OCI-LY3 (cell line): ENCODE data around the gene DARS2.
A peak's percentile ranks its signal among the peaks of the same experiment; 100 is the strongest.

Experiments
- H2AFZ ChIP-seq: fragments of 200-600, 300-600 bp; shearing (Covaris generic); 2 replicates; pipeline ENCODE4 v1.6.0; 2014; ENCODE audit warnings: antibody characterized with exemption, low read depth, low read length
- H3K27ac ChIP-seq: fragments of 200-600, 300-600 bp; sonication (generic); 2 replicates; pipeline ENCODE4 v1.5.1; 2014; ENCODE audit warnings: mild to moderate bottlenecking, low read length, moderate library complexity, mixed read lengths
- H3K27me3 ChIP-seq: fragments of 200-600, 300-600 bp; sonication (generic); 2 replicates; pipeline ENCODE4 v1.6.1; 2014; ENCODE audit warnings: low read depth, low read length, mixed read lengths
- H3K36me3 ChIP-seq: fragments of 200-600, 300-600 bp; sonication (generic); replicated peaks from 2 replicates; pipeline ENCODE3; 2014; ENCODE audit warnings: low read depth, low read length, mixed read lengths
- H3K4me1 ChIP-seq: fragments of 300-600, 200-600 bp; sonication (generic); 2 replicates; pipeline ENCODE4 v1.6.1; 2014; ENCODE audit warnings: low read length, mixed read lengths
- H3K4me2 ChIP-seq: fragments of 200-600, 300-600 bp; sonication (generic); 2 replicates; pipeline ENCODE4 v1.6.1; 2014; ENCODE audit warnings: low read length, mixed read lengths
- H3K4me3 ChIP-seq: fragments of 300-600, 200-600 bp; sonication (generic); 2 replicates; pipeline ENCODE4 v1.5.1; 2014; ENCODE audit warnings: antibody characterized with exemption, mild to moderate bottlenecking, low read length, moderate library complexity
- H3K79me2 ChIP-seq: fragments of 300-600, 200-600 bp; shearing (Covaris generic); 2 replicates; pipeline ENCODE4 v1.6.1; 2014; ENCODE audit warnings: mild to moderate bottlenecking, low read length, mixed read lengths
- H3K9ac ChIP-seq: fragments of 300-600, 200-600 bp; shearing (Covaris generic); 2 replicates; pipeline ENCODE4 v1.6.0; 2014; ENCODE audit warnings: mild to moderate bottlenecking, low read length, moderate library complexity
- H3K9me3 ChIP-seq: fragments of 200-600, 300-600 bp; shearing (Covaris generic); 2 replicates; pipeline ENCODE4 v1.6.1; 2014; ENCODE audit warnings: low read length, mixed read lengths; ENCODE audit not compliant: insufficient read depth
- H4K20me1 ChIP-seq: fragments of 200-600, 300-600 bp; sonication (generic); 2 replicates; pipeline ENCODE4 v1.6.1; 2016; ENCODE audit warnings: low read length, mixed read lengths; ENCODE audit not compliant: insufficient read depth
- EZH2phosphoT487 ChIP-seq: fragments of 200-600 bp; shearing (Covaris generic); IDR thresholded peaks from 2 replicates; pipeline ENCODE4 v1.6.1; 2018; ENCODE audit warnings: antibody characterized with exemption, mixed run types, low read depth
- TF ChIP-seq, protein P1 (sequence below): fragments of 200-600, 300-600 bp; sonication (generic); IDR thresholded peaks from 2 replicates; pipeline ENCODE4 v1.5.1; 2014; ENCODE audit warnings: antibody characterized with exemption, low read length, low read depth

The DARS2 gene, protein sequence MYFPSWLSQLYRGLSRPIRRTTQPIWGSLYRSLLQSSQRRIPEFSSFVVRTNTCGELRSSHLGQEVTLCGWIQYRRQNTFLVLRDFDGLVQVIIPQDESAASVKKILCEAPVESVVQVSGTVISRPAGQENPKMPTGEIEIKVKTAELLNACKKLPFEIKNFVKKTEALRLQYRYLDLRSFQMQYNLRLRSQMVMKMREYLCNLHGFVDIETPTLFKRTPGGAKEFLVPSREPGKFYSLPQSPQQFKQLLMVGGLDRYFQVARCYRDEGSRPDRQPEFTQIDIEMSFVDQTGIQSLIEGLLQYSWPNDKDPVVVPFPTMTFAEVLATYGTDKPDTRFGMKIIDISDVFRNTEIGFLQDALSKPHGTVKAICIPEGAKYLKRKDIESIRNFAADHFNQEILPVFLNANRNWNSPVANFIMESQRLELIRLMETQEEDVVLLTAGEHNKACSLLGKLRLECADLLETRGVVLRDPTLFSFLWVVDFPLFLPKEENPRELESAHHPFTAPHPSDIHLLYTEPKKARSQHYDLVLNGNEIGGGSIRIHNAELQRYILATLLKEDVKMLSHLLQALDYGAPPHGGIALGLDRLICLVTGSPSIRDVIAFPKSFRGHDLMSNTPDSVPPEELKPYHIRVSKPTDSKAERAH

DNA sequence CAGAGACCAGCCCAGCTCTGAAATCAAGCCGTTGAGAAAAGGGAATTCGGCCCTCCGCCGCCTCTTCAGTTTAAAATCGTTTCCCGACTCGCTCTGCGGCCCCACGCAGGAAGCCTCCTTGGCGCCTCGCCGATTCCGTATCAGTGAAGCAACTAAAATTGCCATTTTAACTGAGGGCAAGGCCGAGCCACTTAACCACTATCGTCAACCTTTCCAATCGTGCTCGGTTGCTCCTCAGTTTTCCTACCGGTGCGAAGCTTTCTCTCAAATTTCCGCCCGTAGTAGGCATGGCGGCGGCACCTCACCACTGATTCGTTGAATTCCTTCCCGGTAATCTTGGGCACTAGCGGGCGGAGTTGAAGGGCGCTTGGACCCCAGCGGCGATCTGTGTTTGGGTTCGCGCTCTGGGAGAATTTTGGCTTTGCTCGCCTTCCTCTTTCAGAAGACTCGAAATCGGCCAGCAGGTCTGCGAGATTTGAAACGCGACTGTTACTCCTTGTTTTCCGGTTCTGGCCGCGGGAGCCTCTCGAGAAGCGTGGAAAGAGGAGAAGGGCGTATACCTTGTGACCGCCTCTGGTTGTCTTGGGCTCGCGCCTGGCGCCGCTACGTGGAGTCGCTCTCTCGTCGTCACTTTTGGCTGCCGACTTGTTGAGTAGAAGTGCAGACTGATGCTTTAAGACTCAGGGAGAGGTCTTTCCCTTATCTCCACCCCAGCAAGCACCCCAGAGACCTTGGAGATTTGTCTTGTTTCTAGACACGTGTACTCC is at the start of gene DARS2, which contains the start of gene CENPL:
DARS2 (plus strand) TSS at position 359 of the 767 bp plus-strand sequence. CDS start 557 bp downstream, outside the sequence.
CENPL (minus strand) TSS at position 569 of the 767 bp plus-strand sequence. CDS start 13,584 bp downstream, outside the sequence.
- Histone ChIP-seq H3K9me3 (no peaks in the 10 kb centered on the region), H3K4me2 (peak within 1 kb of the TSS; percentile 94), H3K79me2 (peaks cover 64% of the 10 kb centered on the region), H3K4me3 (peak within 1 kb of the TSS; percentile 91), H3K27ac (peak within 1 kb of the TSS; percentile 83), H3K27me3 (no peaks in the 10 kb centered on the region), H4K20me1 (no peaks in the 10 kb centered on the region; the same call in 1 of the 2 replicates), H3K9ac (peak within 1 kb of the TSS; percentile 91), H3K36me3 (peaks cover 13% of the 10 kb centered on the region), H3K4me1 (peaks cover 29% of the 10 kb centered on the region), H2AFZ (peak within 1 kb of the TSS; percentile 87)
- TF ChIP-seq, protein P1, sequence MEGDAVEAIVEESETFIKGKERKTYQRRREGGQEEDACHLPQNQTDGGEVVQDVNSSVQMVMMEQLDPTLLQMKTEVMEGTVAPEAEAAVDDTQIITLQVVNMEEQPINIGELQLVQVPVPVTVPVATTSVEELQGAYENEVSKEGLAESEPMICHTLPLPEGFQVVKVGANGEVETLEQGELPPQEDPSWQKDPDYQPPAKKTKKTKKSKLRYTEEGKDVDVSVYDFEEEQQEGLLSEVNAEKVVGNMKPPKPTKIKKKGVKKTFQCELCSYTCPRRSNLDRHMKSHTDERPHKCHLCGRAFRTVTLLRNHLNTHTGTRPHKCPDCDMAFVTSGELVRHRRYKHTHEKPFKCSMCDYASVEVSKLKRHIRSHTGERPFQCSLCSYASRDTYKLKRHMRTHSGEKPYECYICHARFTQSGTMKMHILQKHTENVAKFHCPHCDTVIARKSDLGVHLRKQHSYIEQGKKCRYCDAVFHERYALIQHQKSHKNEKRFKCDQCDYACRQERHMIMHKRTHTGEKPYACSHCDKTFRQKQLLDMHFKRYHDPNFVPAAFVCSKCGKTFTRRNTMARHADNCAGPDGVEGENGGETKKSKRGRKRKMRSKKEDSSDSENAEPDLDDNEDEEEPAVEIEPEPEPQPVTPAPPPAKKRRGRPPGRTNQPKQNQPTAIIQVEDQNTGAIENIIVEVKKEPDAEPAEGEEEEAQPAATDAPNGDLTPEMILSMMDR = no peak
- no peak for TF ChIP-seq EZH2phosphoT487

DNA sequence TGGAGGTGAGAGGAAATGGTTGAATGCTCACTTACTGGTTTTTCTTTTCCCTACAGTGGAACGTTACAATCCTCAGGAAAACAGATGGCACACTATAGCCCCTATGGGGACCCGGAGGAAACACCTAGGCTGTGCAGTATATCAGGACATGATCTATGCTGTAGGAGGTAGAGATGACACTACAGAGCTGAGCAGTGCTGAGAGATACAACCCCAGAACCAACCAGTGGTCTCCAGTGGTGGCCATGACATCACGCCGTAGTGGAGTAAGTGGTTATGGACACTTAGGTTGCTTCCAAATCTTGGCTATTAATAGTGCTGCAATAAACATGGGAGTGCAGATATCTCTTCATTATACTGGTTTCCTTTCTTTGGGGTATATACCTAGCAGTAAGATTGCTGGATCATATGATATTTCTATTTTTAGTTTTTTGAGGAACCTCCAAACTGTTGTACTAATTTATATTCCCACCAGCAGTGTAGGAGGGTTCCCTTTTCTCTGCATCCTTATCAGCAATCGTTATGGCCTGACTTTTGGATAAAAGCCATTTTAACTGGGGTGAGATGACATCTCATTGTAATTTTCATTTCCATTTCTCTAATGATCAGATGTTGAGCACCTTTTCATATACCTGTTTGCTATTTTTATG is 48.8 kb upstream of the DARS2 start:
- Histone ChIP-seq H3K4me1 (peaks cover 6% of the 10 kb centered on the region; the same call in 1 of the 2 replicates), H3K9me3 (no peaks in the 10 kb centered on the region), H3K4me2 (no peak overlapping the region), H4K20me1 (no peaks in the 10 kb centered on the region), H3K27me3 (no peaks in the 10 kb centered on the region), H3K4me3 (no peak overlapping the region), H3K36me3 (peaks cover 12% of the 10 kb centered on the region), H3K9ac (no peak overlapping the region), H2AFZ (no peak overlapping the region), H3K27ac (no peak overlapping the region), H3K79me2 (no peaks in the 10 kb centered on the region)
- TF ChIP-seq, protein P1 = no peak
- no peak for TF ChIP-seq EZH2phosphoT487

DNA sequence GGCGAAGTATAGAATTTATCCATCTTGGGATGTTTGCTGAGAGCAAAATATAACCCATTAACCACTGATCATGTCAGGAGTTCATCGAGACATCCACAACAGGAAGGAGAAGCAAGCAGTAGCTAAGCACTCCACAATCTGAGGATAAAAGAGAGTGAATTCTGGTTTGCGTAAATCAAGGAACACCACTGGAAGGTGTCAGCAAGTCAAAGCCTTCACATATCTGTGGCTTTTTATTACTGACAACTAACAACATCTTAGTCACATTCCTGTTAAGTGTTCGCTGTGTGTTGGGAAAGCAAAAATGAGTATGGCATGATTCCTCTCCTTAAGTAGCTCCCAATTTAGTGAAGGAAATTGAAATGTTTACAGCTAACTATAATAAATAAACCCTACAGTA is 44.5 kb upstream of the DARS2 start:
- H3K36me3 ChIP-seq = peaks cover 28% of the 10 kb centered on the region

More for the DNA sequence above, 44.5 kb upstream of the DARS2 start:
- Histone ChIP-seq H4K20me1 (no peaks in the 10 kb centered on the region), H2AFZ (no peak overlapping the region), H3K4me3 (no peak overlapping the region), H3K4me2 (no peak overlapping the region), H3K9me3 (no peaks in the 10 kb centered on the region), H3K79me2 (no peaks in the 10 kb centered on the region), H3K27ac (no peak overlapping the region), H3K9ac (no peak overlapping the region), H3K27me3 (no peaks in the 10 kb centered on the region), H3K4me1 (peaks cover 4% of the 10 kb centered on the region; the same call in 1 of the 2 replicates)
- no peak for TF ChIP-seq EZH2phosphoT487
- TF ChIP-seq, protein P1 = no peak
